ENCODE measurements around the gene UPF1. TPM values are rescaled to one million over a fixed set of nuclear protein-coding genes. Genes with fewer than 3 reads are reported as not detected.

Gene UPF1
- total RNA-seq, 1 experiment from 2014 or later = 57.1 TPM

- peaks cover 52% of the 10 kb centered on the region for H3K27me3 Mint-ChIP-seq (ENCODE audit: unreplicated experiment)
- H3K4me3 Mint-ChIP-seq (ENCODE audit: low read depth, unreplicated experiment) = no peak overlapping the region
- no peaks in the 10 kb centered on the region for H3K36me3 Mint-ChIP-seq (ENCODE audit: insufficient read depth, unreplicated experiment)
- no peak for DNase-seq
- no TSS peak for BruUV-seq (replicated peaks)
- no peak for TF ChIP-seq CTCF (IDR thresholded peaks at IDR 0.05; ENCODE audit: unreplicated experiment)
- CTCF ChIA-PET = no interaction called here
- intact Hi-C loops (cut with micrococcal nuclease; ENCODE audit: unreplicated experiment) = no loop called here
- no peaks in the 10 kb centered on the region for H3K9me3 Mint-ChIP-seq (ENCODE audit: low read depth, unreplicated experiment)
- peaks cover 17% of the 10 kb centered on the region for H3K4me1 Mint-ChIP-seq (ENCODE audit: low read depth, unreplicated experiment)
- H3K27ac Mint-ChIP-seq (ENCODE audit: unreplicated experiment) = no peak overlapping the region
Measured at GRCh38 chr19:18794029-18794313, 37.8 kb upstream of the UPF1 start.

- Mint-ChIP-seq H3K4me3 (ENCODE audit: low read depth, unreplicated experiment) (no peak overlapping the region), H3K9me3 (ENCODE audit: low read depth, unreplicated experiment) (no peaks in the 10 kb centered on the region), H3K36me3 (ENCODE audit: insufficient read depth, unreplicated experiment) (no peaks in the 10 kb centered on the region), H3K27me3 (ENCODE audit: unreplicated experiment) (peaks cover 45% of the 10 kb centered on the region), H3K4me1 (ENCODE audit: low read depth, unreplicated experiment) (peaks cover 10% of the 10 kb centered on the region), H3K27ac (ENCODE audit: unreplicated experiment) (no peak overlapping the region)
- BruUV-seq (replicated peaks) = no TSS peak
- DNase-seq = no peak
- CTCF ChIA-PET = no interaction called here
- TF ChIP-seq CTCF (IDR thresholded peaks at IDR 0.05; ENCODE audit: unreplicated experiment) = no peak
- intact Hi-C loops (cut with micrococcal nuclease; ENCODE audit: unreplicated experiment) = no loop called here
Measured at GRCh38 chr19:18794692-18795091, 37.1 kb upstream of the UPF1 start.

GRCh38 chr19:18795540-18795939, 36.2 kb upstream of the UPF1 start:
- intact Hi-C loops (cut with micrococcal nuclease; ENCODE audit: unreplicated experiment) = no loop called here
- TF ChIP-seq CTCF (IDR thresholded peaks at IDR 0.05; ENCODE audit: unreplicated experiment) = no peak
- peaks cover 36% of the 10 kb centered on the region for H3K27me3 Mint-ChIP-seq (ENCODE audit: unreplicated experiment)
- no peak overlapping the region for H3K4me3 Mint-ChIP-seq (ENCODE audit: low read depth, unreplicated experiment)
- DNase-seq = no peak
- CTCF ChIA-PET = no interaction called here
- no peak overlapping the region for H3K27ac Mint-ChIP-seq (ENCODE audit: unreplicated experiment)
- BruUV-seq (replicated peaks) = no TSS peak
- H3K9me3 Mint-ChIP-seq (ENCODE audit: low read depth, unreplicated experiment) = no peaks in the 10 kb centered on the region
- H3K4me1 Mint-ChIP-seq (ENCODE audit: low read depth, unreplicated experiment) = peaks cover 3% of the 10 kb centered on the region
- no peaks in the 10 kb centered on the region for H3K36me3 Mint-ChIP-seq (ENCODE audit: insufficient read depth, unreplicated experiment)

GRCh38 chr19:18796239-18796638, 35.5 kb upstream of the UPF1 start:
- Mint-ChIP-seq H3K4me1 (ENCODE audit: low read depth, unreplicated experiment) (no peaks in the 10 kb centered on the region), H3K36me3 (ENCODE audit: insufficient read depth, unreplicated experiment) (no peaks in the 10 kb centered on the region), H3K4me3 (ENCODE audit: low read depth, unreplicated experiment) (no peak overlapping the region), H3K27me3 (ENCODE audit: unreplicated experiment) (peaks cover 30% of the 10 kb centered on the region), H3K27ac (ENCODE audit: unreplicated experiment) (no peak overlapping the region), H3K9me3 (ENCODE audit: low read depth, unreplicated experiment) (no peaks in the 10 kb centered on the region)
- intact Hi-C loops (cut with micrococcal nuclease; ENCODE audit: unreplicated experiment) = no loop called here
- CTCF ChIA-PET = interaction anchor here (0.6 kb wide), 1 partner anchor 77 kb away, joined by 3 read pairs; no protein-coding TSS in a partner anchor
- TF ChIP-seq CTCF (IDR thresholded peaks at IDR 0.05; ENCODE audit: unreplicated experiment) = no peak
- no TSS peak for BruUV-seq (replicated peaks)
- DNase-seq = no peak
